Activated CD4-positive, alpha-beta T cell treated with anti-CD3 and anti-CD28 coated beads, Interleukin-2, amount 50 U/mL, for 16 hours (primary cell): ENCODE data around the gene FAM20A.

Experiments
- DNase-seq: peaks from one replicate; pipeline ENCODE4 v3.0.0-alpha.2; 2020

Gene FAM20A

GRCh38 chr17:68489919-68490318 is 111.2 kb downstream of the FAM20A start:
- no peak for DNase-seq
